GM18867 (cell line): Measurements from ENCODE around the gene MYO1D.

Experiments
- ATAC-seq: cut with Tn5 transposase; IDR thresholded peaks from one replicate; pipeline ENCODE4 v1.9.1; 2021; ENCODE audit warnings: mild to moderate bottlenecking, moderate library complexity; ENCODE audit not compliant: unreplicated experiment

Gene MYO1D

DNA sequence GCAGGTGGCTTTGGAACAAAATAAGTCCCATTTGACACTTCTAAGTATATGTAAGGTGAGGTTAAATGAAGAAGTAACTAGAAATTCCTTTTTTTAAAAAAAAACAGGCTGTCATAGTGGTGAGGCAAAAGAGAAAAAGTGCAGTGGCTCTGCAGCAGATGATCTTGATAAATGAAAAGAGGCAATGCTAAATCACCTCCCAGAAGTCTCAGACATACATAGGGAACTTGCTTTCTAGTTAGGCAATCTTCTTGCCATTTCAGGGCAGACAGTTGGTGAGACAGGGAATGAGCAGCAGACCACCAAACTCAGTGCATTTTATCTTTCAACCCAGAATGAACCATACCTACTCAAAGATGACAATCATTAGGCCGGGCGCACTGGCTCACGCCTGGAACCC is 90.8 kb downstream of the MYO1D start:
- ATAC-seq, result no peak

DNA sequence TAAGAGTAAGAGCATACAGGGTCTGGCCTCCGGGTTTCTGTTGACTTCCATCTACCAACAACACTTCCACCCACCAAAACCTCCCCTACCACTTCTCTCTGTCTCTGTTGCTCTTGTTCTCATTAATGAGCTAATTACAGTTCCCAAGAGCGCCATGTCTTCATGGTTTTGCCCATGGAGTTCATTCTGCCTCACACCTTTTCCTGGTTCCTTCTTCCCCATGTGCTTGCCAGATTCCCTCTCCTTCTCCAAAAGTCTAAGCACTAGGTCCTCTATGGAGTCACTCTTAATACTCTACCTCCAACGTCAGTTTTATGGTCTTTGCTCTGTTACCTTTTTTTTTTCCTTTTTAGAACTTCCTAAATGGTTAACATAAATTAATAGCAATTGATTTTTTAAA is 92.8 kb downstream of the MYO1D start:
- ATAC-seq, result no peak

DNA sequence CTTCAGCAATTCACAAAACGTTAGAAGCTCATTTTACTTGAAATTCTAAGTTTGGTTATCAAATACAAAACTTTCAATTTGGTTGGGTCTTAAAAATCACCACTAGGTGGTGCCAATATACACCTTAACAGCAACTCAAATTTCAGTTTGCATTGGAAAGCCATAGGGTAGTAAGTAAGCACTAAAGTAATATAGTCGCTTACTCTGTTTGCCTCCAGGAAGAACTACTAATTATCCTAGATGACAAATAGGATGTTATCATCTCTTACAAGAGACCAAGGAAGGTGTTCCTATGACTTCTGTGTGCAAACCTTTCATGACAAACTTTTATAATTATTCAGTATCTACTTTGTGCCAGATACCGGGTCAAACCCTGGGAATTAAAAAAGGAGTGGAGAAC is 93.3 kb downstream of the MYO1D start:
- ATAC-seq, result no peak

DNA sequence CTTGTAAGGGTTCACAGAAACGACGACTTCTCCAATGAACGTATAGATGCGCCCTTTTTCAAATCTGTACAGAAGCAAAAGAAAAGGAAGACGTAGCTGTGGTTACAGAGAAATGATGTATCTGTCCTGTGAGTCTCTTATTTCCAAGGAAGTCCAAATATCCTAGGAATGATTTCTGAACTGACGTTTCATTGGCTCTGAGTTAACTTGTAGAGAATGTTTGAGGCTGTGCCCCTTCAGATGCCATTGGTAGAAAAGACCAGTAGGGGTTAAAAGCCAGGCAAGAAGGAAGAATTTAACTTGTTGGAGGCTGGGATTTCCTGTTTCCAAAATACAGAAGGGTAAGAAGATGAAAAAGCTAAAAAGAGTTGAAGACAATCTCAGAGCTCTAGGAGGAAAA is 96.2 kb downstream of the MYO1D start:
- ATAC-seq, result no peak

DNA sequence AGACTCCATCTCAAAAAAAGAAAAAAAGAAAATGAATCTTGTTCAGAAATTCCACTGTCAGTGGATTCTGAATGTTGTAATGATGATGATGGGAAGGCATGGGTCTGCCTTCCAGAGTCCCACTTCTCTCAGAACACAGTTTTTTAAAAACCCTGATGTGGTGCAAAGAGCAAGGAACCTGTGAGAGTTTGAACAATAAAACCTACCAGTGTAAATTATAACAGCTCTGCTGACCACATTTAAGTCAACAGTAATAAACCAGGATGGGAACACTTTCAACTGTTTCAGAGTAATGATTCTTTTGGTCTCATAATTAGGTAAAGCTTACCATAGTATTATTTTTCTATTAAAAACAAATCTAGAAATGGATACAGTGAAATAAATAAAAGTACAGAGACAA is 99.0 kb downstream of the MYO1D start:
- ATAC-seq, result no peak

DNA sequence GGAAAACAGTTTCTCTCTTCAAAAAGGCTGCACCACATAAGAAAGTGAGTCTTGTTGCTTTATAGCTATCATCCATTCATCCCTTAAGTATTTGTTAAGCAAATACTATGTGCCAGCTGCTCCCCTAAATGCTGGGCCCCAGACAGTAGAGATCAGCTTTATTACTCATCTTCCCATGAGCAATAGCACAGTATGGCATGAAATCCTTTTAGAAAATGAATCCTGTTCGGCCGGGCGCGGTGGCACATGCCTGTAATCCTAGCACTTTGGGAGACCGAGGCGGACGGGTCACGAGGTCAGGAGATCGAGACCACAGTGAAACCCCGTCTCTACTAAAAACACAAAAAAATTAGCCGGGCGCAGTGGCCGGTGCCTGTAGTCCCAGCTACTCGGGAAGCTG is 99.5 kb downstream of the MYO1D start:
- ATAC-seq, result no peak

DNA sequence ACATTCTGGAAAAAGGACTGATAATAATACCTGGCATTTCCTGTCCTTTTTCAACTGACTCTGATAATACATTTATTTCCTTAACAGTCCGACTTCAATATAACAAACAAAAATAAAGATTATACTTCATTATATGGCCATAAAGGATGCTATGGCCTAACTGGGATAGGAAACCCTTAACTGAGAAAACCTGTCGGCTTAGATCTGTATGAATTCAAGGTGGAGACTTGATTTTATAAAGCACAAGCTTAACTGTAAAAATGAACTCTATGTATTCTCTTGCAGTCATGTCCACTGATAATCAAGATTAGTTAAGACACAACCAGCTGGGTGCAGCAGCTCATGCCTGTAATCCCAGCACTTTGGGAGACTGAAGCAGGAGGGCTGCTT is 102.2 kb downstream of the MYO1D start:
- no peak for ATAC-seq

DNA sequence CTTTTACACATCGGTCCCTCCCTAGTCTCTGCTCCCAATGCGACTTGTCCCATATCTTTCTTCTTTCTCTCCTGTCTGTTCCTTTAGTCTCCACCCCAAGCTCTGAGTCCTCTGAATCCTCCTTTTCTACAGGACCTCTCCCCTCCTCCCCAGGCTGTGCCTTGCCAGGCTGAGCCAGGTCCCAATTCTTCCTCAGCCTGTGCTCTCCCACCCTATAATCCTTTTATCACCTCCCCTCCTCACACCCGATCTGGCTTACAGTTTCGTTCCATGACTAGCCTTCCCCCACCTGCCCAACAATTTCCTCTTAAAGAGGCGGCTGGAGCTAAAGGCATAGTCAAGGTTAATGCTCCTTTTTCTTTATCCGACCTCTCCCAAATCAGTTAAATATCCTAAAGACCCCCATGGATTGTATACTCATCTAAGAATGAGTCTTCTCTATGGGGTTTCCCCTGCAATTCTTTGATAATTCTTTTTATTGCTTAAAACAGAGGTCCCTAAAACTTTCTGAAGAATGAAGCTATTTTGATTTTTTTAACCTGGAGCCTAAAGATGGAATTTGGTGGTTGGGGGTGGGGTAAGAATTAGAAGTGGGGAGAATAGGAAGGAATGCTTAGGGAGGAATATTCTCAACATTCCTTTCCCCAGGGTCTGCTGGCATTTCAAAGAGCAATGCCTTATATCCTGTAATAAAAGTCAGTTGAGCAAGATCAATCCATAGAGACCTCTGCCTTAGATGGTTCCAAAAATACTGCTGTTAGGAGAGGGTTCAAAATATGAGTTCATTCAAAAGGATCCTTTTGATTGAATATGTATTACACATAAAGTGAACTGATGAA is 102.8 kb downstream of the MYO1D start:
- ATAC-seq, result no peak

DNA sequence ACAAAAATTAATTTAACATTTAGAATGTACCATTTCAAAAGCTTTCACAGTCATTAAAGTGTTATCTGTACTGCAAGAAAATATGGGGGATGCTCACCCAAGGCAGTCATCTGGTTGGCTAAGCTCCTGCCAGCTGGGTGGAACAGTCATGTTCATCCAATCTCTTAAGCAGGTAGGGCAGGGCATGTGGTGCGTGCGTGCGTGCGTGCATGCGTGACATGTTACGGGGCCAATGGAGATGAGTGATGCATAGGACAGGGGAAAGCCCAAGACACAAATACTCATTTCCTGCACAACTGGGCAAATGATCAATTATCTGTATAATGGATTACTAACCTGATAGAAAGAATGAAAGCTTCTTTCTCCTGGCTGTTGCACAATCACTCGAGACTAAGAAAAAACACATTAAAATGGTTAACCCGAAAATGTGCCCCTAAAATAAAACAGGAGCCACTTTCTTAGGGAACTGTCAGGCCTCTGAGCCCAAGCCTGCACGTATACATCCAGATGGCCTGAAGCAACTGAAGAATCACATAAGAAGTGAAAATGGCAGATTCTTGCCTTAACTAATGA is 104.4 kb downstream of the MYO1D start:
- ATAC-seq, result no peak

DNA sequence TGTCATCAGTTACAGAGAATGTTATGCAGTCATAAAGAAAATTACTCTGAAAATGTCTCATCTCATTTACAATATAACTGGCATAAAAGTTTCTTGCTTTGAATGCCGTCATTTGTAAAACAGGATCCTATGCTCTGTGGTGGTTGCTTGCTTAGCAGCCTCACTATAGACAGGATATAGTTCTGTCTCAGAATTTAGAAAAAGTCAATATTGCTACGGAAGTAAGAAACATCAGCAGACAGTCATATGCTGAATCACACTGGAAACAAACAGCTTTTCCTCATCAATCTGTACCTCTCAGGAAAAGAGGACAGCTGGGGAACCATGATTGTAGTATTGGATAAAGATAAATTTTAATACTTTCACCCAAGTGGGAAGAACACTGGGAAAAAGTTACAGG is 105.5 kb downstream of the MYO1D start:
- ATAC-seq, result no peak

DNA sequence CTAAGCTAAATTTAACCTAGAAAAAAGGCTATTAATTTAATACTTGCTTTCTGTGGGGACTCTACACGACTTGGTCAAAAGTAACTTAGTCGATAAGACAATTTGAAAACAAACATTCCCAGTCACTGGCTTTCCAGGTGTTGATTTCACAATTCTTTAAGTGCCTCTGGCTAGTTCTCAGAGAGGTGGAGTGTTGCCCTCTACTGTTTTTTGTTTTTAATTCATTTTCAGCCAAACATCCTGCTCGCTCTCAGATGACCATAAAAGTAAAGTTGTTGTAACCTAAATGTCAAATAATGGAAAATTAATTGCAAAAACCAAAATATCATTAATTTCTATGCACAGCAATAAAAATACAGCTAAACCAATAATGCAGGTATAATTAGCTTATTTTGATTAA is 107.1 kb downstream of the MYO1D start:
- no peak for ATAC-seq

DNA sequence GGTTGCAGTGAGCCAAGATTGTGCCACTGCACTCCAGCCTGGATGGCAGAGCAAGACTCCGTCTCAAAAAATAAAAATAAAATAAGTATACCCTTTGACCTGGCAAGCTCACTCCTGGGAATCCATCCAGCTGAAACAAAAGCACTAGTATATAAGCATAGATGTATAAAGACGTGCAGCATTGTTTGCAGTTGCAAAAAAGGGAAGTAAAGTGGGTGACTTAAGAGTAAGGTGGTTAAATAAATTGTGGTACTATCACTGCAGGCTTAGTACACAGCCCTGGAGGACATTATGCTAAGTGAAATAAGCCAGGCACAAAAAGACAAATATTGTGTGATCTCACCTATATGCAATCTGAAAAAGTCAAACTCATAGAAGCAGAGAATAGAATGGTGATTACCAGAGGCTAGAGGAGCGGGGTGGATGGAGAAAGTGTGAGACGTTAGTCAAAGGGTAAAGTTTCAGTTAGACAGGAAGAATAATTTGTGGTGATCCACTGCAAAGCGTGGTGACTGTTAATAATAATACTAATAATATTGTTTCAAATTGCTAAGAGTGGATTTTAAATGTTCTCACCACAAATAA is 113.0 kb downstream of the MYO1D start:
- ATAC-seq, result no peak

DNA sequence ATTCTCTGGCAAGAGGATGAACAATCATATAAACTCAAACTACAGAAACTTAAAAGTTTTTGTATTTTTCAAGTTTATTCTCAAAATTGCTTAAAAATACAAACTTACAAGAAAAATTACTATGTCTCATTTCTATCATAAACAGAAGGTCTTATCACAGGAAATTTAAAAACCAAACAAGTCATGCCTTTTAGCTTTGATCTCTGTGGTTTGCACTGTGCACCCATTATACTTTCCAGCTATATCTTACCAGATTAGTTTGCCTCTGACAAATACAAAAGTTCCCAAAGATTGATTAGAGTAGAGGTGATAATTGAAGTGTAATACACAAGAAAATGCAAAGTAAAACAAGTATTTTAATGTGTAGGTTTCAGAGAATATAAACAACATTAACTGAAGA is 117.4 kb downstream of the MYO1D start:
- no peak for ATAC-seq

DNA sequence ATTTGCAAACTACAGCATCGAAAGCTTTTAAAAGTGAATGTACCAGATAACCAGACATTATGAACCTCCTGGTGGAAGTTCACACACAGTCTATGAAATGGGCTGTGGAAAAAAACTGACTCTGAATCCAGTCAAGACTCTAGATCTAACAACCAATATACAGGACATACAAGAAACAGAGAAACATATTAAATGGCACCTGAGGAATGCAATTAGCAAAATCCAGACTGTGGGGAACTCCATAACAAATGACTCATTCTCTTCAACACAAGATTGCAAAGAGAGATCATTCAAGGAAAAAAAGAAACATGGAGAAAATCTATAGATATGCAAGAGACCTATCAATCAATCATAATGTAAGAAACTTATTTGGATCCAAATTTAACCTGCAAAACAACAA is 119.0 kb downstream of the MYO1D start:
- no peak for ATAC-seq

DNA sequence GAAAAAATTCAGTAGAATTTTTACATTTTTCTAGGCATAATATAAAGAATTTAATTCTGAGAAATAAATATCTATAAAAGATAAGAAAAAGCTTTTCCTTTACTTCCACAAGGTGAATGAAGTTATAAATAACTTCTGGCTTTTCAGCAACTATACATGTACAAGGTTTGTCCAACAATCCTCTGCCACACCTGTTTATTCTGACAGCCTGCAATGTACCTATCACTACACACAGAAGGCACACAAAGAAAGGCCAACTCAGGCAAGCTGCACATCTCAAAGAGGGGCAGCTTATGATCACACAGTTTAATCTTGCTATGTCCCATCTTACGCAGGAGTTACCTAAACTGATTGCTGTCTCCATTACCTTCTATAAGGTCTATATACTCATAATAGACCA is 120.2 kb downstream of the MYO1D start:
- ATAC-seq, result no peak

DNA sequence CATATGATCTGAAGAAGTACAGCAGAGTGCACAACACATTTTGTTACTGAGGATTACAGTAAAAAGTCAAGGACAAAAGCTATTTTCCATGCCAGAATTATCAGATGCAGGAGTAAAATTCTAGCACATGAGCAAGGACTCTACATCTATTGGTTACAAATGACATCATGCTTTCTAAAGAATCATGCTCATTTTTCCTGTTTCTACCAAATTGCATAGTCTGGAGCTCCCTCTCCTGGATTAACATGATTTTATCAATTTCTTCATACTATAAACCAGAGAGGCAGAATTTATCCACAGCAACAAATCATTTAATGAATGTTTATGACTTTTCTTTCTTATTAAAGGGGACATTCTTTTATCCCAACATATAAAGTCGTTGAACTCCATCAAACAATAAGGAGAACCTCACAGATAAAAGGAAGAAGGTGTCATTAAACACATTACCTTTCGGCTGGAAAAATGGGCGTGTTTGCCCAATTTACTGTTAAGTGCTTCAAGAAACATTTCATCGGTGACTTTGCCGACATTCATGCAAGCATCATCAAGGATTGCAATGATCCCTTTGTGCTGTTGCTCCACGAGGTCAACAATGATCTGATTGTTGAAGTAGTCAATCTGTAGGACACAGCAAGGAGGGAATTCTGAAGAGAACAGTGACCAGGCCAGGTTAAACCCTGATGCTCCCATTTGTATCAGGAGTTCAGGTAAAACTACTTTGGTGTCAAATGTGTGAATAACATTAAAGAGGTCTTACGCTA is 121.7 kb downstream of the MYO1D start:
- ATAC-seq, result no peak

DNA sequence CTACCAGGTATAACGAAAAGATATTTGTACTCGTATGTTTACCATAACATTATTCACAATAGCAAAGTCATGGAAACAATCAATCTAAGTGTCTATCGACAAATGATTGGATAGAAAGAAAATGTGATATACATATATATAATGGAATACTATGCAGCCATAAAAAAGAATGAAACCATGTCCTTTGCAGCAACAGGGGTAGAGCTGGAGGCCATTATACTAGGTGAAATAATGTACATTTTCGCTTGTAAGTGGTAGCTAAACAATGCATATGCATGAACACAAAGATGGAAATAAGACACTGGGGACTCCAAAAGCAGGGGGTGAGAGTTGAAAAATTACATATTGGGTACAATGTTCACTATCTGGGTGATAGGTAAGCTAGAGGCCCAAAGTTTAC is 124.0 kb downstream of the MYO1D start:
- no peak for ATAC-seq

DNA sequence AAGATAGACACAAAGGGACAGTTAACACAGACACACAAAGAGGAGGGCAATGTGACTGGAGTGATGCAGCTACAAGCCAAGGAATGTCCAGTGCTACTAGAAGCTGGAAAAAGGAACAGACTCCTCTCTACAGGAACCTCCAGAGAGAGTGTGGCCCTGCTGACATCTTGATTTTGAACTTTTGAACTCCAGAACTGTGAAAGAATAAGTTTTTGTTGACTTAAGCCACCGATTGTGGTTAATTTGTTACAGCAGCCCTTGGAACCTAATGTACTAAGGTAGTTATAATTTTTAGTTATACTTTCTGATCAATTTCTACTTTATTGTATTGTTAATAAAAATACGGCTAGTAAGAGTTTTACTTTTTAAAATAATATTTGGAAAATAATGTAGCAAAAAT is 129.1 kb downstream of the MYO1D start:
- ATAC-seq, result no peak

DNA sequence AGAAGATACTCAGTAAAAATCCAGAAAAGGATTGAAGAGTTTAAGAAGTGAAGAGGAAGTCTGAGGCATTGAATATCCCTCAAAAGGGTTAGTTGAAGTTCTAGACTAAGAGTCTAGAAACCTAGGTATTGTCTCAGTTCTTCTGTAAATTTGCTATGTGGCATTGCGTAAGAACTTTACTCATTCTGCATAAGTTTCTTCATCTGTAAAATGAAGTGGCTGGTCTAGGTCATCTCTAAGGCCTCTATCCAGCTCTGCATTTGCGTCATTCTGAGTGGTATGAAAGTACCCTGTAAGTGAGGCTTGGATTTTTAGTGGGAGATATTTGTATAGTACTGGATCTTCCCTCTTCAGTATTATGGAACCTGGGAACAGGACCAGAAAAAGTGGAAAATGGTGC is 130.2 kb downstream of the MYO1D start:
- no peak for ATAC-seq

DNA sequence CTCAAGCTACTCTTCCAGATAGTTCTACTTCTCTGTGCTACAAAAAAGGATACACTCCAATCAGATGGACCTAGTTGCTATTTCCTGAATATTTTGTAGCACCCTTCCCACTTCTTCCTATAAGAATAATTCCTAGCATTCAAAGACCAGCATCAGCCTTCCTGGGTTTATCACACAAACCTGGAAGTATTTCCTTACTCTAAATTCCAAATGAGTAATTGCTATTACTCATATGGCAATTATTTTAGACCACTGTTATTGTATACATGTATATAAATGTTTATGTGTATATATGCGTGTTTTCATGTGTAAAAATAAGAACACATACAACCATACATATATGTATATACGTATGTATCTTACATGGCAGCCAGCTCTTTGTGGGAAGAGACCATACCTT is 130.6 kb downstream of the MYO1D start:
- ATAC-seq, result no peak

DNA sequence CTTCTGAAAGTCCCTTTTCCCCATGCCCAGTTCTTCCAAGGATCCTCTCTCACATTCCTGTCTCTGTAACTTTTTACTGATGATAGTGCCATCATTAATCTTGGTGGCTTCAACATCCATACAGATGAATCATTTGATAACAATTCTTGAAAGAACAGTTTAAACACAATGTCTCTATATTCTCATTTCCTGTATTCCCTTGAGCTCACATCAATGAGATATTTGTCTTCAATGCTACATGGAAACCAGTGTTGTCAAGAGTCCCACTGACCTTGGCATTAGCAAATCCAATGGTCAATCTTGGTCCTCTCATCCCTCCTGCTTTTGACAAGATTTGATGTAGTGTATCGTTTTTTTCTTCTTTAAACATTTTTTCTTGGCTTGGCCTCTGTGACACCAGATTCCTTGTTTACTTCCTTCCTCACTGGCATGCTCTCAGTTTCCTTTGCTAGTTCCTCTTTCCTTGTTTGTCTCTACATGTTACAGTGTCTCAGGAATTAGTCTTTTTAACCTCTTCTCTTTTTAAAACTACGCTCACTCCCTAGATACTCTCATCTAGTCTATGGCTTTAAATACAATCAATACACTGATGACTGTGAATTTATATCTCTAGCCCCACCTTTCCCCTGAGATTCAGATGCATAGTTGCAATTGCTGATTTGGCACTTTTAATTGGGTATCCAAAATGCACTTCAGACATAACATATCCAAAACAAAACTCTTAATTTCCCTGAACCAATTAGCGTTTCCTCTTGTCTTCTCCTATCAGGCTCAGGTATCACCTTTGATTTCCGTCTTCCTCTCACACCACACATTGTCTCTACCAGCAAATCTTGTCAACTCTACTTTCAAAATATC is 134.0 kb downstream of the MYO1D start:
- no peak for ATAC-seq
